Endothelial cell of umbilical vein (primary cell): ENCODE results near the gene SHISA8. TPM values are rescaled to one million over a fixed set of nuclear protein-coding genes. Genes with fewer than 3 reads are reported as not detected.
A peak's percentile ranks its signal among the peaks of the same experiment; 100 is the strongest.

Experiments used
- BruUV-seq: library from RNA; stranded (reverse); fragments of 400-500 nt; replicated peaks from 2 replicates; lab custom pipeline; 2021; lab: Mats Ljungman, UMichigan
- CTCF ChIA-PET: fragments of 300-600, 350-600 bp; sonication (Branson Sonifier 250); formaldehyde crosslinking; loops from one replicate; lab custom pipeline; 2021; ENCODE audit warnings: antibody characterized with exemption, inconsistent platforms; lab: Charles Lee
- POLR2A ChIA-PET: fragments of 300-600, 350-600 bp; sonication (Branson Sonifier 250); formaldehyde crosslinking; loops from one replicate; lab custom pipeline; 2021; ENCODE audit warnings: antibody characterized with exemption, inconsistent platforms; lab: Charles Lee
- DNase-seq: peaks from one replicate; pipeline ENCODE4 v3.0.0-alpha.2; 2011; ENCODE audit warnings: low read depth, low spot score
- FAIRE-seq: peaks from 2 replicates; lab custom pipeline; 2011; peaks lifted over from hg19 to GRCh38; lab: Jason Lieb, UNC
- H2AFZ ChIP-seq: 2 replicates; pipeline ENCODE4 v1.6.0; 2012; ENCODE audit warnings: low read depth, low read length, control low read depth, inconsistent platforms
- H3K27ac ChIP-seq: 2 replicates; pipeline ENCODE4 v1.5.1; 2011; ENCODE audit warnings: low read depth, mild to moderate bottlenecking, control low read depth, low read length, moderate library complexity; ENCODE audit not compliant: insufficient read depth
- H3K27me3 ChIP-seq, 2 experiments: 2 replicates each; pipeline versions ENCODE4 v1.6.0 to v1.6.1; 2011; ENCODE audit warnings: low read length in 2 of 2, mixed read lengths in 1 of 2; ENCODE audit not compliant: control insufficient read depth in 2 of 2, insufficient read depth in 2 of 2
- H3K36me3 ChIP-seq, 2 experiments: 2 replicates in 1 of 2; 3 replicates in 1 of 2; pipeline ENCODE4 v1.5.1; 2011; ENCODE audit warnings: low read length in 2 of 2, mild to moderate bottlenecking in 1 of 2, moderate library complexity in 1 of 2; ENCODE audit not compliant: control insufficient read depth in 2 of 2, insufficient read depth in 2 of 2; ENCODE audit errors: extremely low read depth in 1 of 2
- H3K4me1 ChIP-seq: 3 replicates; pipeline ENCODE4 v1.5.1; 2011; ENCODE audit warnings: mild to moderate bottlenecking, low read length; ENCODE audit not compliant: control insufficient read depth, insufficient read depth; ENCODE audit errors: extremely low read depth
- H3K4me2 ChIP-seq: 2 replicates; pipeline ENCODE4 v1.6.1; 2011; ENCODE audit warnings: low read length, control low read depth, mixed read lengths; ENCODE audit not compliant: insufficient read depth
- H3K4me3 ChIP-seq, 3 experiments: fragments of 200-600 bp in 1 of 3; sonication (generic), shearing (Covaris generic) in 1 of 3; replicated peaks in 1 of 3; 2 replicates each; pipeline ENCODE4 v1.5.1; 2011 to 2016; ENCODE audit warnings: control low read depth in 3 of 3, low read length in 3 of 3, mild to moderate bottlenecking in 2 of 3, inconsistent platforms in 1 of 3, low read depth in 1 of 3, moderate library complexity in 1 of 3; ENCODE audit not compliant: insufficient read depth in 1 of 3
- H3K79me2 ChIP-seq: 2 replicates; pipeline ENCODE4 v1.6.0; 2012; ENCODE audit warnings: low read length, inconsistent platforms; ENCODE audit not compliant: control insufficient read depth, insufficient read depth
- H3K9ac ChIP-seq: replicated peaks from 2 replicates; pipeline ENCODE3; 2011; ENCODE audit warnings: low read length, control low read depth; ENCODE audit not compliant: insufficient read depth; ENCODE audit errors: extremely low read depth
- H3K9me1 ChIP-seq: replicated peaks from 3 replicates; pipeline ENCODE4 v1.6.0; 2011; ENCODE audit warnings: mild to moderate bottlenecking, low read length; ENCODE audit not compliant: control insufficient read depth, insufficient read depth; ENCODE audit errors: extremely low read depth
- H3K9me3 ChIP-seq: replicated peaks from 2 replicates; pipeline ENCODE4 v1.5.1; 2012; ENCODE audit warnings: low read length, inconsistent platforms; ENCODE audit not compliant: control insufficient read depth, insufficient read depth
- H4K20me1 ChIP-seq: replicated peaks from 2 replicates; pipeline ENCODE3; 2011; ENCODE audit warnings: mild to moderate bottlenecking, low read length; ENCODE audit not compliant: control insufficient read depth, insufficient read depth; ENCODE audit errors: extremely low read depth
- EZH2 ChIP-seq: IDR thresholded peaks from 2 replicates; pipeline ENCODE4 v1.6.1; 2012; ENCODE audit warnings: borderline replicate concordance, low read depth, mild to moderate bottlenecking, moderate library complexity, low read length, inconsistent platforms; ENCODE audit not compliant: severe bottlenecking
- FOS ChIP-seq: IDR thresholded peaks from 2 replicates; pipeline ENCODE4 v1.6.1; 2011; ENCODE audit warnings: mild to moderate bottlenecking, low read length, moderate library complexity, borderline replicate concordance; ENCODE audit not compliant: insufficient read depth
- GATA2 ChIP-seq: IDR thresholded peaks from 2 replicates; pipeline ENCODE4 v1.7.0; 2011; ENCODE audit warnings: low read depth, mild to moderate bottlenecking, moderate library complexity, mixed read lengths, low read length; ENCODE audit not compliant: insufficient read length, insufficient read depth
- MYC ChIP-seq: IDR thresholded peaks from one replicate; pipeline ENCODE4 v1.6.1; 2011; ENCODE audit warnings: mild to moderate bottlenecking, low read depth, low read length
- POLR2A ChIP-seq: IDR thresholded peaks from 2 replicates; pipeline ENCODE4 v1.6.1; 2012; ENCODE audit warnings: low read depth, mild to moderate bottlenecking, control low read depth, low read length
- dilution Hi-C: fragments of 300-500 bp; cut with MboI; formaldehyde crosslinking; loops from one replicate; pipeline ENCODE4 v1.15.0; 2019; ENCODE audit warnings: low sequenced_read_pairs; ENCODE audit not compliant: extremely low pct_ligation_motif_present
- intact Hi-C: fragments of 100-400 bp; cut with micrococcal nuclease; formaldehyde crosslinking; loops from one replicate; pipeline ENCODE4 v1.10.0; 2022
- polyA plus RNA-seq, 4 experiments: library from polyadenylated mRNA; depleted of rRNA in 3 of 4; stranded (reverse) in 3 of 4; unstranded in 1 of 4; fragments of >200 nt; gene quantifications; 2 replicates each; pipeline versions ENCODE4 v1.2.1 to v1.2.3, GENCODE V29; 2011 to 2012; ENCODE audit warnings: missing spikeins in 1 of 4
- total RNA-seq: library from RNA; stranded (reverse); gene quantifications from 2 replicates; pipeline ENCODE4 v1.2.3, GENCODE V29; 2021
- TF ChIP-seq, protein P1 (sequence below), 2 donors: IDR thresholded peaks; 1 replicate in 1 of 2; 2 replicates in 1 of 2; pipeline ENCODE4 v1.5.1; 2011; ENCODE audit warnings: low read length in 2 of 2, mild to moderate bottlenecking in 2 of 2, moderate library complexity in 2 of 2, control low read depth in 1 of 2, inconsistent platforms in 1 of 2, low read depth in 1 of 2; ENCODE audit not compliant: insufficient read depth in 1 of 2; ENCODE audit errors: extremely low read depth in 1 of 2

SHISA8 gene
- total and polyA plus RNA-seq, 2 donors (not counting 3 experiments of a cell fraction or from before 2014, with no cell fraction given): not detected

DNA sequence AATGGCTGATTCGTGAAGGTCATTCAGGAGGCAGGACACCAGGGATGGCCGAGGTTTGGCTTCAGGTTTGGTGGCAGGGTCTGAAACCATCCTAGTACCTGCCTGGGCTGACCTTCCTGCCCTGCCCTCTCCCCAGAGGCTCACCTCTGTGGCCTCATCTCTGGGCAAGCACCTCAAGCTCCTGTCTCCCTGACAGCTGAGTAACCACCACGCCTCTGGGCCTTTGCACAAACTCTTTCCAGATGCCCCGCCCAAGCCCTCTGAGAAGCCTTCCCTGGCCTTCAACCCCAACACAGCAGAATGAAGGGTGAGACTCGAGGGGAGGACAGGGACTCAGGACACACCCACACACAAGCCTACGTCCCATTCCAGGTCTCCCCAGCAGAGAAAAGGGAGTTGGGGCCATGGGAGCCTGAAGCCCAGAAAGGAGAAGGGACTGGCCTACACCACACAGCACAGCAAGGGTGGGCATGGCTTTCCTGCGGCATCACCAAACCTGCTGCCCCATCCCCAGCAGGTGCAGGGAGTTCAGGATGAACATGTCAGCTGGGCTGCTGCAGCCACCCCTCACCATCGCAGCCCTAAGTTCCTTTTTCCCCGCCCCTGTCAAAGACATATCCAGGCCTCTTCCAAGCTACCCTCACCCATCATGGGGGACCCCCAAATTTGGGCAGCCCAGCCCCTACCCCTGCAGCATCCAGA is 2.4 kb downstream of the SHISA8 start:
- peaks cover 53 to 73% of the 10 kb centered on the region in 2 experiments for H3K27me3 ChIP-seq
- BruUV-seq: no TSS peak
- dilution Hi-C loops: no loop called here
- TF ChIP-seq POLR2A: no peak
- TF ChIP-seq MYC: no peak
- TF ChIP-seq GATA2: no peak
- TF ChIP-seq, protein P1, sequence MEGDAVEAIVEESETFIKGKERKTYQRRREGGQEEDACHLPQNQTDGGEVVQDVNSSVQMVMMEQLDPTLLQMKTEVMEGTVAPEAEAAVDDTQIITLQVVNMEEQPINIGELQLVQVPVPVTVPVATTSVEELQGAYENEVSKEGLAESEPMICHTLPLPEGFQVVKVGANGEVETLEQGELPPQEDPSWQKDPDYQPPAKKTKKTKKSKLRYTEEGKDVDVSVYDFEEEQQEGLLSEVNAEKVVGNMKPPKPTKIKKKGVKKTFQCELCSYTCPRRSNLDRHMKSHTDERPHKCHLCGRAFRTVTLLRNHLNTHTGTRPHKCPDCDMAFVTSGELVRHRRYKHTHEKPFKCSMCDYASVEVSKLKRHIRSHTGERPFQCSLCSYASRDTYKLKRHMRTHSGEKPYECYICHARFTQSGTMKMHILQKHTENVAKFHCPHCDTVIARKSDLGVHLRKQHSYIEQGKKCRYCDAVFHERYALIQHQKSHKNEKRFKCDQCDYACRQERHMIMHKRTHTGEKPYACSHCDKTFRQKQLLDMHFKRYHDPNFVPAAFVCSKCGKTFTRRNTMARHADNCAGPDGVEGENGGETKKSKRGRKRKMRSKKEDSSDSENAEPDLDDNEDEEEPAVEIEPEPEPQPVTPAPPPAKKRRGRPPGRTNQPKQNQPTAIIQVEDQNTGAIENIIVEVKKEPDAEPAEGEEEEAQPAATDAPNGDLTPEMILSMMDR (IDR thresholded peaks at IDR 0.05; ENCODE audit: extremely low read depth in 1 of 2, insufficient read depth in 1 of 2, low read depth in 1 of 2, low read length in 2 of 2): no peak
- peak; percentile 56 for TF ChIP-seq EZH2
- TF ChIP-seq FOS: no peak
- H3K27ac ChIP-seq: no peak overlapping the region
- H4K20me1 ChIP-seq: no peaks in the 10 kb centered on the region
- H3K36me3 ChIP-seq: no peaks in the 10 kb centered on the region
- no peaks in the 10 kb centered on the region for H3K9me1 ChIP-seq
- intact Hi-C loops: no loop called here
- no peak for DNase-seq
- H3K9me3 ChIP-seq: no peaks in the 10 kb centered on the region
- no peak overlapping the region for H3K4me3 ChIP-seq
- no peak overlapping the region for H3K9ac ChIP-seq
- no peak overlapping the region for H2AFZ ChIP-seq
- FAIRE-seq: no peak
- H3K4me1 ChIP-seq: peaks cover 6% of the 10 kb centered on the region
- ChIA-PET CTCF (interaction anchor here (1.0 to 4.5 kb wide), 5 partner anchors 9 to 215 kb away, joined by 3 to 28 read pairs (median 5); partner anchors contain the start of gene TNFRSF13C), POLR2A (no interaction called here)
- H3K79me2 ChIP-seq: no peaks in the 10 kb centered on the region
- H3K4me2 ChIP-seq: no peak overlapping the region
